SK-N-SH treated with all-trans-retinoic acid at 6 μM for 48 hours (cell line): ENCODE measurements around the gene CWC22.

Source experiments
- ARNTL ChIP-seq: fragments of 450-650 bp; formaldehyde crosslinking; IDR thresholded peaks from 2 replicates; pipeline ENCODE4 v1.5.0; 2020; ENCODE audit warnings: low read depth, mild to moderate bottlenecking, moderate library complexity, borderline replicate concordance
- PATZ1 ChIP-seq: fragments of 250-450 bp; sonication (Bioruptor Pico); IDR thresholded peaks from 2 replicates; pipeline ENCODE4 v1.8.0; 2020; ENCODE audit warnings: mild to moderate bottlenecking, moderate library complexity, borderline replicate concordance

GRCh38 chr2:180006781-180007579 lies at the start of gene CWC22:
- TF ChIP-seq ARNTL (CRISPR knock-in tag) (no peak), PATZ1 (CRISPR knock-in tag) (no peak)
